ENCODE results near the gene GLT8D1. TPM values are rescaled to one million over a fixed set of nuclear protein-coding genes. Genes with fewer than 3 reads are reported as not detected.

Gene GLT8D1
- total RNA-seq, 3 donors from 2014 or later (not counting 1 experiment from before 2014, with no cell fraction given): 31.1 to 39.4 (median 38.2) TPM

DNA sequence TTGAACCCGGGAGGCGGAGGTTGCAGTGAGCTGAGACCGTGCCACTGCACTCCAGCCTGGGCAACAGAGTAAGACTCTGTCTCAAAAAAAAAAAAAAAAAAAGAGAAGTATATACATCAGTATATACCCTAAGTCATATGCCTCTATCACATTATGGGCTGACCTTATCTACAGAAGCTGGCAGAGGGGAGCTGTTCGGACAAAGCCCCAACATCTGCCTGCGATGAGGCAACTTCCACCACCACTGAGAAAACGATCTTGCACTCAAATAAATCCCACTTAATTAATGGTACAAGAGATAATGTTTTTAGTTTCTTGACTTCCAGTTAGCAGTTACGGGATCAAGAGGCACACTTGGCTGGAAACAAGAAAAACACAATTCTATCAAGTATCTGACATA lies 2.2 kb downstream of the GLT8D1 start:
- Histone ChIP-seq H3K36me3 (ENCODE audit: control insufficient read depth, insufficient read depth, low read length) (peaks cover 10% of the 10 kb centered on the region), H3K4me1 (ENCODE audit: control insufficient read depth, insufficient read depth, low read length) (peaks cover 29% of the 10 kb centered on the region), H3K9me3 (ENCODE audit: control insufficient read depth, insufficient read depth, low read length) (no peaks in the 10 kb centered on the region), H3K27ac (ENCODE audit: low read length) (no peak overlapping the region), H3K27me3 (ENCODE audit: control insufficient read depth, insufficient read depth, low read length) (no peaks in the 10 kb centered on the region), H3K4me3 (ENCODE audit: low read length) (no peak overlapping the region)
- Mint-ChIP-seq H3K27me3 (ENCODE audit: low read depth in 2 of 2) (no peaks in the 10 kb centered on the region), H3K4me3 (no peak overlapping the region), H3K4me1 (peaks cover 14 to 18% of the 10 kb centered on the region in 2 donors), H3K27ac (peak overlapping the region in 1 of 2 donors; percentile 43), H3K36me3 (no peaks in the 10 kb centered on the region), H3K9me3 (no peaks in the 10 kb centered on the region)
- intact Hi-C loops (cut with micrococcal nuclease): no loop called here
- DNase-seq (no peak), ATAC-seq (no peak)
- TF ChIP-seq, protein P1, sequence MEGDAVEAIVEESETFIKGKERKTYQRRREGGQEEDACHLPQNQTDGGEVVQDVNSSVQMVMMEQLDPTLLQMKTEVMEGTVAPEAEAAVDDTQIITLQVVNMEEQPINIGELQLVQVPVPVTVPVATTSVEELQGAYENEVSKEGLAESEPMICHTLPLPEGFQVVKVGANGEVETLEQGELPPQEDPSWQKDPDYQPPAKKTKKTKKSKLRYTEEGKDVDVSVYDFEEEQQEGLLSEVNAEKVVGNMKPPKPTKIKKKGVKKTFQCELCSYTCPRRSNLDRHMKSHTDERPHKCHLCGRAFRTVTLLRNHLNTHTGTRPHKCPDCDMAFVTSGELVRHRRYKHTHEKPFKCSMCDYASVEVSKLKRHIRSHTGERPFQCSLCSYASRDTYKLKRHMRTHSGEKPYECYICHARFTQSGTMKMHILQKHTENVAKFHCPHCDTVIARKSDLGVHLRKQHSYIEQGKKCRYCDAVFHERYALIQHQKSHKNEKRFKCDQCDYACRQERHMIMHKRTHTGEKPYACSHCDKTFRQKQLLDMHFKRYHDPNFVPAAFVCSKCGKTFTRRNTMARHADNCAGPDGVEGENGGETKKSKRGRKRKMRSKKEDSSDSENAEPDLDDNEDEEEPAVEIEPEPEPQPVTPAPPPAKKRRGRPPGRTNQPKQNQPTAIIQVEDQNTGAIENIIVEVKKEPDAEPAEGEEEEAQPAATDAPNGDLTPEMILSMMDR (IDR thresholded peaks at IDR 0.05): no peak
- WGBS (ENCODE audit: insufficient coverage): 97% methylated on average over 5 of the region's 7 CpGs

DNA sequence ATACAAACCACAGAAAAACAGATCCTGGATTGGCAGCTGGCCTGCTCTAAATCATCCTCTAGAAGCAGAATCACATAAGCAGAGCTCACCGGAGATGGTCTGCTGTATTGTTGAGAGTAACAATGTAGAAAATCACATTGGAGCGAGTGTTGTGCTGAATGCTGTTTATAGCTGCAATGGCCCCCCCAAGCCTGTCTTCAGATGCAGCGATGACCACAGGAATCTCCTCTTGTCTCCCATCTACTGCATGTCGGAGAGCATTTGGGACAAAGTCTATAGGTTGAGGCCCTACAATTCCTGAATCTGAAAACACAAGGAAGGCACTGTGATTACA lies 8.0 kb downstream of the GLT8D1 start:
- H3K36me3 Mint-ChIP-seq: peaks cover 24% of the 10 kb centered on the region

DNA sequence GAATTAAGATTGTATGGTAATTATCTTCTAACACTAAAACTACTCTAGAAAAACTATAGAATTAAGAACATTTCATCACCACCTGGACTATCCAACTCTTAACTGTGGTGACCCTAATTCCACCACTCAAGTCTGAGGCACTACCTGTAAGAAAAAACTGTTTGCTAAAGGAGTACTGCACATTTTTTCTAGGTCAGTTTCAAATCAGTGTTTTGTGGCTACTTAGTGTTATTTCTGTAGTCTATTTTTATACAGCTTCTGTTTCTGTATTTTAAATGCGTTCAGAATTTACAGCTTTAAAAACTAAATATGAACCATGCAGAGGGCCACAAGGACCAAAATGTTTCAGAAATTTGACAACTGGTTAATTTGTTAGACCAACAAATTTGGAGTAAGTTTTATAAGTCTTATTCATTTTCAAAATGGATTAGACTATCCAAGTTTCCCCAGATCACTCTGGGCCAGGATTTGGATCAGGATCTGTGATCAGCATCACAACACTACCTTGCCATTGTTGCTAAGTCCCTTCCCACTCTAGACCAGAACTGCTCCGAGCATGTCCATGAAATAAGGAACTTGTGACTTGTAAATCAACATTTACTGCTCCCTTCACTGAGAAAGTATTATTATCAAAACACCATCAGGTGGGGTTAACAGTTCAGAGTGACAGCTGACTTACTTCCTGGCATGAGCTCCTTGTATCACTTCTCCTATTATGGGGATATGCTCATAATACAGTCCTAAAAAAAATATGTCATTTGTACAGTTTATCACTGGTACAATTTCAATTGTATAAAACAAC lies 8.6 kb downstream of the GLT8D1 start:
- H3K27ac ChIP-seq (ENCODE audit: low read length): peak overlapping the region; percentile 19
- ATAC-seq (peak; percentile 79 to 90 (median 81)), DNase-seq (no peak)
- Mint-ChIP-seq H3K4me3 (peak overlapping the region; percentile 65), H3K9me3 (no peaks in the 10 kb centered on the region), H3K36me3 (peaks cover 24% of the 10 kb centered on the region), H3K27ac (peak overlapping the region; percentile 73 to 93), H3K27me3 (ENCODE audit: low read depth in 2 of 2) (no peaks in the 10 kb centered on the region), H3K4me1 (peaks cover 18 to 19% of the 10 kb centered on the region in 2 donors)
- 45% methylated on average over 2 of the region's 2 CpGs for WGBS (ENCODE audit: insufficient coverage)
- no peaks in the 10 kb centered on the region for H3K27me3 ChIP-seq (ENCODE audit: control insufficient read depth, insufficient read depth, low read length)
- intact Hi-C loops (cut with micrococcal nuclease): no loop called here
- no peaks in the 10 kb centered on the region for H3K9me3 ChIP-seq (ENCODE audit: control insufficient read depth, insufficient read depth, low read length)
- peaks cover 50% of the 10 kb centered on the region for H3K36me3 ChIP-seq (ENCODE audit: control insufficient read depth, insufficient read depth, low read length)
- H3K4me1 ChIP-seq (ENCODE audit: control insufficient read depth, insufficient read depth, low read length): peaks cover 7% of the 10 kb centered on the region
- TF ChIP-seq, protein P1 (IDR thresholded peaks at IDR 0.05): no peak
- H3K4me3 ChIP-seq (ENCODE audit: low read length): no peak overlapping the region

More for the DNA sequence above, 8.0 kb downstream of the GLT8D1 start:
- H3K4me1 Mint-ChIP-seq: peaks cover 18 to 19% of the 10 kb centered on the region in 2 donors
- WGBS (ENCODE audit: insufficient coverage): 91% methylated on average over 4 of the region's 4 CpGs
- H3K27me3 Mint-ChIP-seq (ENCODE audit: low read depth in 2 of 2): no peaks in the 10 kb centered on the region
- H3K27ac ChIP-seq (ENCODE audit: low read length): peak overlapping the region; percentile 8
- H3K9me3 Mint-ChIP-seq: no peaks in the 10 kb centered on the region
- no peak overlapping the region for H3K4me3 ChIP-seq (ENCODE audit: low read length)
- H3K27me3 ChIP-seq (ENCODE audit: control insufficient read depth, insufficient read depth, low read length): no peaks in the 10 kb centered on the region
- no peaks in the 10 kb centered on the region for H3K9me3 ChIP-seq (ENCODE audit: control insufficient read depth, insufficient read depth, low read length)
- peaks cover 7% of the 10 kb centered on the region for H3K4me1 ChIP-seq (ENCODE audit: control insufficient read depth, insufficient read depth, low read length)
- peak in 1 of 3 donors; percentile 22 for ATAC-seq
- H3K27ac Mint-ChIP-seq: peak overlapping the region; percentile 73 to 93
- TF ChIP-seq, protein P1 (IDR thresholded peaks at IDR 0.05): no peak
- DNase-seq: no peak
- peak overlapping the region; percentile 65 for H3K4me3 Mint-ChIP-seq
- intact Hi-C loops (cut with micrococcal nuclease): no loop called here
- peaks cover 46% of the 10 kb centered on the region for H3K36me3 ChIP-seq (ENCODE audit: control insufficient read depth, insufficient read depth, low read length)

All from natural killer cell (primary cell).